Measurements from ENCODE around the gene PPP1R1C.
A peak's percentile ranks its signal among the peaks of the same experiment; 100 is the strongest.
"Not testable (repeated sequence)": the region's sequence is repeated elsewhere in the genome, so short reads cannot be mapped to it uniquely, and the experiment has no call there.

Gene PPP1R1C, protein sequence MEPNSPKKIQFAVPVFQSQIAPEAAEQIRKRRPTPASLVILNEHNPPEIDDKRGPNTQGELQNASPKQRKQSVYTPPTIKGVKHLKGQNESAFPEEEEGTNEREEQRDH

DNA sequence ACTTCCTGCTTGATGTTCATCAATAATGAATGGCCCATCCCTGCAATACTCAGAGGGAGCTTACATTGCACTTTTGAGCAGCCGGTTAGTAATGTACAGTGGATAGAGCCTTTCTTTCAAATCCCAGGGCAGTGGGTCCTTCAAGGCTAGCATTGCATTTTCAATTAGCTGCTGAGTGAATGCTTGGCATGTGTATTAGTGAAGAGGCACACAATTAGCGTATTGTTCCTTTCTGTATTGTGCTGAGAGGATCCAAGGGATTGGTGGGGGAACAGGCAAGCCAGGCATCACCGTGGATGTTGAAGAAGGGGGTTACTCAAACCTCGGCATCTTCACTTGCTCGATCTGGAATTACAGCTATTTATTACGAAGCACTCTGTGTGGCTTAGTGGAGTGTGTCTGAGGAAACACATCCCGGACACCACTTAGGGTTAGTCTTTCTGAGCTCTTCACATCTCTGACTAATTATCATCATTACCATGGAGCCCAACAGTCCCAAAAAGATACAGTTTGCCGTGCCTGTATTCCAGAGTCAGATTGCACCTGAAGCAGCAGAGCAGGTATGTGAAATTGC is at the start of gene PPP1R1C:
Gene PPP1R1C, plus strand, starts transcription at position 222 of the 574 bp plus-strand sequence. Its CDS starts 258 bp downstream, at position 480.
- no peak for DNase-seq

DNA sequence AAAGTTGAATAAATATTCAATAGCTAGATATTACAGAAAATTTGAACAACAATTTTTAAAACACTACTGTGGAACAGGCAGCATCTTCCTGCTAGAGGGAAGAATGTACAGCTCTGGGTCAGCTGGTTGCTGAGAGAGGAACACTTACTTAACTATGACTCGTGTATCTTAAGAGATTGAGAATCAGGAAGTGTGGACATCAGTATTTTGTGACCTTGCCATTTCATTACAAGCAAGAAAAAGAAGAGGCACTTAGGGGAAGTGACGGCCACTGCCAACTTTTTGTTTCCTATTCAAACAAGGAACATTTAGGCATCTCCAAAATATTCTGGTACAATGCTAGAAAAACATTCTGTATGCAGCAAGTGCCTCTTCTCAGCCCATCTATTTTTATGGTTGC is 48.2 kb upstream of the PPP1R1C start:
- no peak for DNase-seq

DNA sequence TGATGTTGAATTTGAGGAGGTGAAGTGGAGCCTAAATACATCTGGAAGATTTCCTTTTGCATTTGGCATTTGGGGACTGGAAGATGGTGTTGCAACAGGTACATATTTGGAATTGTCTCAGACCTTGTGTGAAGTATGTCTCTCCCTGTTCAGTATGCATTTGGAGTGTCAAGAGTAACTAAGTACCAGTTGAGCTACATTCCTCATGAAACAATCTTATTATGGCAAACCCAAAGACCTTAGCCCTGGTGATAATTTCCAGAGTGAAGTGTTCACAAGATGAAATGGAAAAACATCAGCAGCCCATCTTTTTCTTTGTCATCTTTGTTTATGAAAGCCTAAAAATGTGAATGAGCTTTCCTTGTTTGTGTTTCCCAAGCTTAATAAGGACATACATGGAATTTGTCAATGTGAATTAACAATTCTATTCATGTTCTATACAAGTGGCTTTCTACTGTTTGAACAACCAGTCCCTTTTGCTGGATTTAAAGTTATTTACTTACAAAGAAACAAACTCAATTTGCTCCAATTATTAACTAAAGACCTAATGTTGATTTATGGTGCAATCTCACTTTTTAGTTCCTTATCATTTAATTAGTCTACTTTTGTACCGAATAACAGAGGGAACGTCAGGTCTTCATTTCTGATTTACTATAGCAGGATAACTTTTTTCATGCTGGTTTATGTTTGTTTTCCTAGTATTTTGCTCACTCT is 42.1 kb upstream of the PPP1R1C start:
- no peak for DNase-seq

DNA sequence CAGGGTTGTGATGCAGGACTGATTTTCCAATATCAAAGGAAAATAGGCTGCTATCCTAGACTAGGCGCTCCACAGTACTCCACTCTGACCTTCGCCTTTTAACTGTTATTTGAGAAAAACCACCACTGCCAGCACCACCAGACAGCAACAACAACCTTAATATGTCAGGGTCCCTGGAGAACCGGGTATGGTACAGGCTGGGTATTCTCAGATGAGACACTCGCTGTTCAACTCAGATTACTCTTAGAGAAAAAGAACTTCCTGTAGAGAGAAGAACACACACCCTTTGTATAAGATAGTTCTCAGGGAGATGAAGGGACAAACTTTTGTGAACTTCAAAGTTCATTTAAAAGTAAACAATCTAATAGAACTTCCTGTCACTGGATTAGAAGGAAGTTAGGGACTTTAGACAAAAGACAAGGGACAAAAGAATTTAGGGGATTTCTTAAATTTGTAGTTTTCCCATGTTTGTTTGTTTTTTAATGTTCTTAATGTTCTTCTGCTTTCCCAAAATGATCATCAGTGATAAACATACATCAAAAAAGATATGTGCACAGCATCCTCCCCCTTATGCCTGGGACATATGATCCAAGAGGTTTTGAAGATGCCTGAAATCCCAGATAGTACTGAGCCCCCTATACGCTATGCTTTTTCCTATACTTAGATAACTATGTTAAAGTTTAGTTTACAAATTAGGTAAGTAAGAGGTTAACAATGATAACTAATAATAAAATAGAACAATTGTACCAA is 41.3 kb upstream of the PPP1R1C start:
- DNase-seq = no peak

DNA sequence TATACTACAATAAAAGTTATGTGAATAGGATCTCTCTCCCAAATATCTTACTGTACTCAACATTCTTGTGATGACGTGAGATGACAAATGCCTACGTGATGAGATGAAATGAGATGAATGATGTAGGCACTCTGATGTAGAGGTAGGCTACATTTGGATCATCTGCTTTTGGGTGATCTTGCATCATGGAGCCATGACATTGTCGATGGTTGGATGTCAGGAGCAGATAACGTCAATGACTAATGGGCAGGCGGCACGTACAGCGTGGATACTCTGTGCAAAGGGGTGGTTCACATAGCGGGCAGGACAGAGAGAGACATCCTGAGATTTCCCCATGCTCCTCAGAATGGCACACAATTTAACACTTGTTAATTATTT is 40.8 kb upstream of the PPP1R1C start:
- no peak for DNase-seq

DNA sequence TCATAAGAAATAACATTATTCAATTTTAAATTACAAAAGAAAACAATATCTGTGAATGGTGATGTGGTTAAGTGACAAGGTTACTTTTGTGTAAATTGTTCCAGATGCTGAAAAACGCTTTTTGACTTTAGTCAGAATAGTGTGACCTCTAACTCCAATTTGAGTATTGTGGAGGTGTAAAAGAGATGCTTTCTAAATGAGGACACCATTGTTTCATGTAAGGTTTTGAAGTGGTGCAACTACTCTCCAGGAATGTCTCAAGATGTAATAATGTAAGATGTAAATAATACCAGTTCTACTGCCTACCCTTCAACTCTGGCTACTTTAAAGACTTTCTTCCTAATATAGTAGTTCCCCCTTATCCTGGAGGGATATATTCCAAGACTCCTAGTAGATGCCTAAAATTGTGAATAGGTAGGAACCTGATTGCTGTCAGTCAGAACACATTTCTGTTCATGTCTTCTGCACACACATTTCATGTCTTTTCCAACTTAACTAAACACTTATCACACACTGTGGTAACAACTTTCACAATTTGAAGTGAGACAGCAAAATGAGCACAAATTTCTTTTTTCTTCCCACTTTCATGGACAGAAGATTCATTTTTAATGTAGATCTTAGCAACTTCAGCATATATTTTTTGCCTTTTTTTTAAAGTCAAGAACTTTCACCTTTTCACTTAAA is 39.1 kb upstream of the PPP1R1C start:
- DNase-seq = no peak

DNA sequence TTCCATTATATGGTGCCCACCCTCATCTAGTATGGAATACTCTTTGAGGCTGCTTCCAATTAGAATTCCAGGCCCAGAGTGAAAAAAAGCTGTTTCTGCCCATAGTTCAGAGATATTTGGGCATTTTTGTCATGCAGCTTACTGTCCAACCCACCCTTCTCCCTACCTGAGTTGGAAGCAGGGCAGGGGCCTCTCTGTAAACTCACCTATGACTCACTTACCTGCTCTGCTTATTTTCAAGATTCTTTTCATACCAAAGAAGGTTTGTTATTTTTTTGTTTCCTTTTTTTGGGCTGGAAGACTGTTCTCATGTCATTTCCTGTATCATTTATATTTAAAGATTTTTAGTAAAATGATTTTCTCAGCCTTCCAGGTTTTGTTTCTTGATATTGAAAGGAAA is 38.4 kb upstream of the PPP1R1C start:
- DNase-seq = no peak

DNA sequence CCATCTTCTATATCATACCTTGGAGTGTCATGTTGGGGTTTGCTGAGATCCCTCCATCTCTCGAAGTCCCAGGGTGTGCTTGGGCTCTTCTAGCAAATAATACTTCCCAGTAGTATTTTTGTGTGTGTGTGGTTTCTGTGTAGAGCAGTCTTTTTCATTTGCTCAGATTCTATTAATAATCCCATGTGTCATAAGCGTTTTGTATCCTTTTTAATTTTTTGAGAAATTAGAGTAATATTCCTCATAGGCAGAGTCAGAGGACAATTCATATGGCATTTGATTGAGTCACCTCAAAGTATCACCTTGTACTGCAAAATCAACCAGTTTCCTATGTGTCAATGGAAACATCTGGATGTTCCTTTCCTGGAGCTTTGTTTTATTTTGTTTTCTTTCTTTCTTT is 37.4 kb upstream of the PPP1R1C start:
- DNase-seq = no peak

DNA sequence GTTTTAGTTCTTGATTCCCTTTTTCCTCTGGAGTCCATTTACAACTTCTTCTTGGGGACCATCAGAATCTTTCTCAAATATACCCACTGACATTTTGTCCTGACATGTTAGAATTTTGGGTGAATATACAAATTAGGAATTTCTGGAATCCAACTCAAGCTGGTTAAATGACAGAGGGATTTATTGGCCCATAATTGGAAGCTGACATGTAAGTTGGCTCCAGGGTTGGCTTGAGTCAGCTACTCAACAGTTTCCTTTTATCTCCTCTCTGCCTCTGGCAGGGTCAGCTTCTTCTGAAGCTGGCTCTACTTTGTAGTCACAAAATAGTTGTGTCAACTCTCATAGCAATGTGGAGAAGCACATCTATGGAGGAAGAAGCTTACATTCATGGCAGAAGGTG is 36.6 kb upstream of the PPP1R1C start:
- DNase-seq = no peak

DNA sequence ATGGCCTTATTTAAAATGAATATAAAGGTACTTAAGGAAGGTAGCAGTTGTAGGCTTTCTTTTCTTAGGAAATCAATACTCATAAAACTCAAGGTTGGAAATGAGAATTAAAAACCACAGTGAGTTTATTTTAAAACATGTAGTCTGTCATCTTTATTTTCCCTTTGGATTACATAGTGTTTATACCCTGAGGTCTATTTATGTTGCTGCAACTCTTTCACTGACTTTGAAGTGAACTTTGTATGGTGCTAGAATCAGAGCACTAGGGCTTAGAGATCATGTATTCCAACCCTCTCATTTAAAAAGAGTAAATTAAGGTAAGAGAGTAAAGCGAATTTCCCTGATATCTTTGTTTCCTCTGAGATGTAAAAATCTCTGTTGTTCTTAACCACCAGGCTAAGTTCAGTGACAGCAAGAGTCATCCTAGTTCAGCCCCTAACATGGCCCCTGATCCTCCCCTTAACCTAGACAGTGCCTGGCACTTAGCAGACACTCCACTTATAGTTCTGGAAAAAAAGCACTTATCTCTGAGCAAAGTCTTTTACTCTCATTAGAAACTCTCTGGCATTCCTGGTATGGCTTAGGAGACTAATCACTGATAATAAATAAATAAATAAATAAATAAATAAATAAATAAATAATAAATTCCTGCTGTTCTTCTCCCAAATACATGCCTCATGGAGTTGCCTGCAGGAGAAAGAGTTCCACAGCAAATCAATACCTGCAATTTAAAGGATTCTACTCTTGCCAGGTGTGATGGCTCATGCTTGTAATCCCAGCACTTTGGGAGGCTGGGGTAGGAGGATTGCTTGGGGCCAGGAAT is 33.0 kb upstream of the PPP1R1C start:
- no peak for DNase-seq

DNA sequence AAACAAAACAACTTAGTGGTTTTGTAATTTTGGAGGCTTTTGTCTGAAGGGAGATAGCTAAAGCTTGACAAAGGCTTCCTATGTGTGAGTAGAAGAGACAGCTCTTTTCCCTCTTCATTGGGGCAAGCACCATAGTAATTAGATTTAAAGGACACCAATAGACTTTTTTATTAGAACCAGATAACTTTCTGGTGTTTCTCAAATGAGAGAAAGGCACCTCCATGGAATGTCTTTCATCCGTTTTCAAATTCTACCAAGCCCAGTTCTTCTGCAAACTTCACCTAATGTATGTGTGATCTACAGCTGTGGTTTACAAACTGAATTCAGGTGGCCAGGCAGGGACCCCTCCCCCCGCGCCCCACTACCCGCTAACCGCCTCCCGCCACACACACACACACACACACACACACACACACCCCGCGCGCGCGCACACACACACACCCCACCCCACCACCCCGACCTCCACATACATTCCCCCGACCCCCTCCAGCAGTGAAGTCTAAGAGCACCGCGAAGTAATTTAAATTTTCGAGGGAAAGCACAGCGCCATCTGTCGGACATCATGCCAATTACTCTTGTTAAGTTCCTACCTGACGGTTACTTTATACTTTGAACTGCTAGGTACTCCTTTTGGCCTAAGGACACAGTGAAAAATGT is 31.6 kb upstream of the PPP1R1C start:
- peak; percentile 79 for DNase-seq

DNA sequence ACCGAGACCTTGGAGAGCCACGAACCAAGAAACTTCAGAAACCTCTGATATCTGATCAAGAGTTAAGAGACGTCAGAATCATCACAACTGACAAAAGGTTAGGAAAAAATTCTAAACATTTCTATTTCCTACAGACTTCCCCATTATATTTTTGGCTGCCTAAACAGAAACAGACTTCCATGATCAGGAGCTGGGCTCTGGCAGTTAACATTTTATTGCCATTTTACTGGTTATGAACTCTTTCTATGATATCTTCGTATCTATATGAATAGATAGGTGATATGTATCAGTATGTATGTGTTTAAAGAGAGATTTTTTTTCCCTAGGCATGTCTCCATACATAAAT is 31.1 kb upstream of the PPP1R1C start:
- DNase-seq = no peak

DNA sequence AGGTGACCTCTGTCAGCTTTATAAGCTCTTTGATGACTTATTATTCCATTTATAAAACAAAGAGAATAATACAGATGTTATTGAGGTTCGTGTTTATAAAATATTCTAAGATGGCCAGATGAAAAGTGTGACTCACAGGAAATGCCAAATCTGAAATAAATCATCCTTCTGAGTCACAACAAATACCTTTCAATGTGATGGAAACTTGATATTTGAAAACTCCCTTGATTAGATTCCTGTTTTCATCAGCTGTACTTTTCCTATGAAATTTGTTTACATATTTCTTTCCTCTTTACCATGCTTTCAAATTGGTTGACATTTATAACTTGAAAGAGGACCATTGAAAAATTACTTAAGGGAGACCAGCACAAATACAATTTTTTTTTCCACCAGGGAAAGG is 30.6 kb upstream of the PPP1R1C start:
- no peak for DNase-seq

DNA sequence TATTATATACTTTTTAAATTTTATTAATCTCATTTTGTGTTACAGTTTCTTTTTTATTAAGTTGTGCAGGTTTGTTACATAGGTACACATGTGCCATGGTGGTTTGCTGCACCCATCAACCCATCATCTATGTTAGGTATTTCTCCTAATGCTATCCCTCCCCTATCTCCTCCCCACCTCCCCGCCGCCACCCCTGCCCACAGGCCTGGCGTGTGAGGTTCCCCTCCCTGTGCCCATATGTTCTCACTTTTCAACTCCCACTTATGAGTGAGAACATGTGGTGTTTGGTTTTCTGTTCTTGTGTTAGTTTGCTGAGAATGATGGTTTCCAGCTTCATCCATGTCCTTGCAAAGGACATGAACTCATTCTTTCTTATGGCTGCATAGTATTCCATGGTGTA is 29.8 kb upstream of the PPP1R1C start:
- DNase-seq = not testable (repeated sequence)

DNA sequence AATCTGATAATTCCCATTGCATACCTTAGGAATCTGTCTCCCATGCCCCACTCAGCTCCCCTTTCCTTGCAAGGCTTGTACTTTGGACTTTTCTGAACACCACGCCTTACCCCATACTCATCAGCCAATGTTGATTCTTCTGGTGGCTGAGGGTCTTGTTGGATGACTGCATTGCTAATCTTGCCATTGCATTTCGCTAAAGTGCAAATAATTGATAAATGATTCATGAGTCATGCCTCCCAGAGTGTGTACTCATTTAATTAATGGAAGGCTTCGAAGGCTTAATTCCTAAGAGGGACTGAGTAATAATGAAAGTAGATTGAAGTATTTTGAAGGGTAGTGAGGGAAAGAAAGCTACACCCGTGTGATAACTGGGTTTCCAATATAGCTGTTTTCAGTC is 28.0 kb upstream of the PPP1R1C start:
- DNase-seq = no peak

DNA sequence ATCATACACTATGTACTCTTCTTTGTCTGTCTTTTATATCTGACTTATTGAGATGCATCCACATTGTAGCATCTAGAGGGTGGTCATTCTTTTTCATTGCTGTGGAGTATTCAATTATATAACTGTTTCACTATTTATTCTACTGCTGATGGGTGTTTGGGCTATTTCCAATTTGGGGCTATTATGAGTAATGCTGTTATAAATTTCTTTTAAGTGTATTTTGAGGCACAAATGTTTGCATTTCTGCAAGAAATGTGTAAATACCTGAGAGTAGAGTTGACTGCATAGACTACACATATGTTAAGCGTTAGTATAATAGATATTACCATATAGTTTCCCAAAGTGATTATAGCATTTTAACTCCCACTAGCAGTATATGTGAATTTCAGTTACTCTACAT is 26.9 kb upstream of the PPP1R1C start:
- no peak for DNase-seq

DNA sequence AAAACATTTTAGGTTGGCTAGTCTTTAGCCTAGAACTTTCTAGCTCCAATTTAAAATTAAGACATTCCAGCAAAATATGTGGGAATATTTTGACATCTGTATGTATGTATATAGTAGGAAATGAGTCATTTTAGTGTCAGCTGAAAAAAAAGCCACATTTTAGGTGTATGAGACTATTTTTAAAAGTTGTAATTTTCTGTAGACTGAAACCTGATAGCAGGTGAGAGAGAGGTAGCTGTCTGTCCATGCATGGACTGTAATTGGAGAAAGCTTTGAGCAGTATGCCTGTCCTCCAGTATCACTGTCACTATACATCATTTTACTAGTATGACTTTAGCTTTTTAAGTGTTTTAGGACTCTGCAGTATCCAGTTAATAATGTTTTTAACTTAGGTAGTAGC is 26.1 kb upstream of the PPP1R1C start:
- no peak for DNase-seq

DNA sequence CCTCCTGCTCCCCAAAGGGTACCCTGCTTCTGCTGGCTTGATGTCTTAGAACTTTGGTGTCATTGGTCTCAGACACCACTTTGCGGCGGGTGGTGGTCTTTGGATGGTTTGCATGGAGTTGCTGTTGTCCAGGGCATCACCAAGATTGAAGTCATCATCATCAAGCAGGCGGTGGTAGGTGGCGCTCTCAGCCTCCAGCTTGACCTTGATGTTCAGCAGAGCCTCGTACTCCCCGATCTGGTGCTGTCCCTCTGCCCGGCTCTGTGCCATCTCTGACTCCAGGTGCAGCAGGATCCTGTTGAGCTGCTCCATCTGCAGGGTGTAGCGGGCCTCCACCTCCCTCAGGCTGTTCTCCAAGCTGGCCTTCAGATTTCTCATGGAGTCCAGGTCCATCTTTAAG is 24.5 kb upstream of the PPP1R1C start:
- DNase-seq = not testable (repeated sequence)

DNA sequence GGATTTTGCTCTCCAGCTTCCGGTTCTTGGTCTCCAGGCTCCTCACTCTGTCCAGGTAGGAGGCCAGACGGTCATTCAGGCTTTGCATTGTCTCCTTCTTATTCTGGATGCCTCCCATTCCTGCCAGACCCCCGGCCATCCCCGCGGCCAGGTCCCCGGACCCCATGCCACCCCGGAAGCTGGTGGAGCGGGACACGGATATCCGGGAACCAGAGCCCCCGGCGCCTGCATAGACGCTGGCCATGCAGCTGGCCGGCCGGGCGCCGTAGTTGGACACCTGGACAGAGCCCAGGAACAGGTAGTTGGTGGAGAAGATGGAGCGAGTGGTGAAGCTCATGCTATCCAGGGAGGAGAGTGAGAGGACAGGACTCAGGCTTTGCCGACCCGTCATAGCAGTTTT is 23.5 kb upstream of the PPP1R1C start:
- no peak for DNase-seq

DNA sequence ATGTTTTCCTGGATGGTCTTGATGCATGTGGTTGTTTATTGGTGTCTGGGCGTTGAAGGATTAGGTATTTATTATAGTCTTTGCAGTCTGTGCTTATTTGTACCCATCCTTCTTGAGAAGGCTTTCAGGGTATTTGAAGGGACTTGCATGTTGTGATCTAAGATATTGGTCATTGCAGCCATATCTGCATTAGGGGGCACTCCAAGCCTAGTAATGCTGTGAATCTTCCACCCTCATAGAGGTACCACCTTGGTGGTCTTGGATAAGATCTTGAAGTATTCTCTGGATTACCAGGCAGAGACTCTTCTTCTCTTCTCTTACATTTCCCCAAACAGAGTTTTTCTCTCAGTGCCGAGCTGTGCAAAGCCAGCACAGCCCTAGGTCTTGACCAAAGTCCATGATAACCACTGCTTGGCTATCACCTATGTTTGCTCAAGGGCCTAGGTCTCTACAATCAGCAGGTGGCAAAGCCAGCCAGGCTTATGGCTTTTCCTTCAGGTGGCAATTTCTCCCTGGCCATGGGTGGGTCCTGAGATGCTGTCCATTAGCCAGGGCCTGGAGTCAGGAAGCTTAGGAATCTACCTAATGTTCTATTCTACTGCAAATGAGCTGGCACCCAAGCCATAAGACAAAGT is 15.4 kb upstream of the PPP1R1C start:
- DNase-seq = no peak

DNA sequence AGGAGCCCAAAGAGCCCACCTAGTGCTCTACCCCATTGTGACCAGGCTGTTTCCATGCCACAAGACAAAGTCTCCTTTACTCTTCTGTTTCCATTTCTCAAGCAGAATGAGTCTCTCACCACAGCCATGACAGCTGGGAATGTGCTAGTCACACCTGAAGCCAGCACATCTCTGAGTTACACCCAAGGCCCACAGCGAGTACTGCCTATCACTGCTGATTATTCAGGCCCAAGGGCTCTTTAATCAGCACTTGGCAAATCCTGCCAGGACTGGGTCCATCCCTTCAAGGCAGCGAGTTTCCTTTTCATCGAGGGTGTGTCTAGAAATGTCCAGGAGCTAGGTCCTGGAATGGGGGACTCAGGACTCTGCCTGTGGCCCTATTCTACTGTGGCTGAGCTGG is 14.6 kb upstream of the PPP1R1C start:
- DNase-seq = no peak
